Stimulated activated naive CD4-positive, alpha-beta T cell treated with Interleukin-2 at 50 U/mL for 16 hours (primary cell): ENCODE measurements around the gene SDE2.
"Not testable (repeated sequence)": the region's sequence is repeated elsewhere in the genome, so short reads cannot be mapped to it uniquely, and the experiment has no call there.

ENCODE experiments used
- DNase-seq: peaks from one replicate; lab custom pipeline; 2025; lab: John Stamatoyannopoulos, UW

The SDE2 gene

DNA sequence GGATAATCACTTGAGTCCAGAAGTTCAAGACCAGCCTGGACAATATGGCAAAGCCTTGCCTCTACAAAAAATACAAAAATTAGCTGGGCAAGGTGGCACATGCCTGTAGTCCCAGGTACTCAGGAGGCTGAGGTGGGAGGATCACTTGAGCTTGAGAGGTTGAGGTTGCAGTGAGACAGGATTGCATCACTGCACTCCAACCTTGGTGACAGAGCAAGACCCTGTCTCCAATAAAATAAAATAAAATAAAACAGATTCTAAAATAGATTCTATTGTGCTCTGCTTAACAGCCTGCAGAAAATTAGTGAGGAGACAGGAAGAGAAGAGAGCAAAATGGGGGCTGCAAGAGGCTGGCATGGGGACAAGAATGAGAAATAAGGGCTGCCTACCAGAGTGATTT lies 7.5 kb upstream of the SDE2 start:
- DNase-seq = no peak

DNA sequence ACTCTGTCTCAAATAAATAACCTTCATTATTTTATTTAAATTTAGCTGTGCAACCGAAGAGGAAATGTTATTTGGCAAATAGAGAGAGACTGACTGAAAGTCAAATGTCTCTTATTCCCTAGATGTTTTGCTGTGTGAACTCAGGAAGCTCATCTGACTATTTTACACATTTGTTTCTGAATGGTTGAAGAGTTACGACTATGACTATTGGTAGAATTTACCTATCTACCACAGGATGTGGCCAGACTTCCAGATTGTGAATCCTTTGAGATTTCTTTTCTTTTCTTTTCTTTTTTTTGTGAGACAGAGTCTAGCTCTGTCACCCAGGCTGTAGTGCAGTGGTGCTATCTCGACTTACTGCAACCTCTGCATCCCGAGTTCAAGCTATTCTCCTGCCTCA lies 5.3 kb upstream of the SDE2 start:
- no peak for DNase-seq

DNA sequence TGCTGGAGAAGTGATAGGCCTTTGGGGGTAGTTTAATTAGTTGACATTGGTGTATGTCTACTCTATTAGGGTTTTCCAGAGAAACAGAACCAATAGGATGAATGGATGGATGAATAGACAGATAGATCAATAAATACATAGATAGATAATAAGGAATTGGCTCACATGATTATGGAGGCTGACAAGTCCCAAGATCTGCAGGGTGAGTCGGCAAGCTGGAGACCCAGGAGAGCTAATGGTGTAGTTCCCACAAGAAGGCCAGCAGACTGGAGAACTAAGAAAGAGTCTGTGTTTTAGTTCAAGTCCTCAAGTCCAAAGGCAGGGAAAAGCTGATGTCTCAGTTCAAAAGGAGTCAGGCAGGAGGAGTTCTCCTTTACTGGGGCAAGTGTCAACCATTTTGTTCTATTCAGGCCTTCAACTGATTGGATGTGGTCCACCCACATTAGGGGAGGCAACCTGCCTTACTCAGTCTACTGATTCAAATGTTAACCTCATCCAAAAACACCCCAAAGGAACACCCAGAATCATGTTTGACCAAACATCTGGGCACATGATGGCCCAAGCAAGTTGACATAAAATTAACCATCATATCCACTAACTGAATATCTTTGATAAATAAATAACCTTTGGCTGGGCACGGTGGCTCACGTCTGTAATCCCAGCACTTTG lies 4.5 kb upstream of the SDE2 start:
- DNase-seq = no peak

DNA sequence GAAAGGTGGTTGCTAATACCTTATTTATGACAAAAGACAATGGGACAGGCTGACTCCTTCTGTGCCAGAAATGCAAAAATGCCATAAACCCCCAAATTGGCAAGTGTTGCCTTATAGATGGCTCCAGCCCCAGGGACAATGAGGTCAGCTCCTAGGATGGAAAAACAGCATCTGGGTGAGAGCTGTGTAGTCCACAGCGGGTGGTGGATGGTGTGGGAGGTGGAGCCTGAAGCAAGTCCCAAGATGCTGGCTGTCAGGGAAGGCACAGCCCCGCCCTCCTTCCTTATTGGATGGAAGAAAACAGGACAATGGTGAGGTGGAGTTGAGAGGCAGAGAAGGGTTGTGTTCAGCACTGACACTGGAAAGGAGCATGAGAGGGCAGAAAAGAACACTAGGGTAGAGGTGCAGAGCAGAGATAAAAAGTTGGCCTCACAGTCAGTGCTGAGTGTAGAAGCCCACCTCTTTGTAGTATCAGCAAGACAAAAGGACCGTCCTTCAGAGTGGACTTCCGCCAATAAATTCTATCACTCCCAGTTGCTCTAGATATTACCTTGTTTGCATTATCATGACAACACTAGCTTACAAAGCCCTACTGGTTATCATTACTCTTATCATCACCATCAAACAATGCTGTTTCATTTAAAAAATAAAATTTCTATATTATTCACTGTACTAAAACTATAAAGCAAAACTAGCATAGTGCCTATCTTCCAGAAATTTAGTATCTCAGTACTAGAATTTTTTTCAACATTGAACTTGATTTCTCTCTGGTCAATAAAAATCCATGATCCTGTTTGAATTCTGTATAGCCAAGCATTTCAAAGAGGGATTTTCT lies 3.7 kb upstream of the SDE2 start:
- no peak for DNase-seq

DNA sequence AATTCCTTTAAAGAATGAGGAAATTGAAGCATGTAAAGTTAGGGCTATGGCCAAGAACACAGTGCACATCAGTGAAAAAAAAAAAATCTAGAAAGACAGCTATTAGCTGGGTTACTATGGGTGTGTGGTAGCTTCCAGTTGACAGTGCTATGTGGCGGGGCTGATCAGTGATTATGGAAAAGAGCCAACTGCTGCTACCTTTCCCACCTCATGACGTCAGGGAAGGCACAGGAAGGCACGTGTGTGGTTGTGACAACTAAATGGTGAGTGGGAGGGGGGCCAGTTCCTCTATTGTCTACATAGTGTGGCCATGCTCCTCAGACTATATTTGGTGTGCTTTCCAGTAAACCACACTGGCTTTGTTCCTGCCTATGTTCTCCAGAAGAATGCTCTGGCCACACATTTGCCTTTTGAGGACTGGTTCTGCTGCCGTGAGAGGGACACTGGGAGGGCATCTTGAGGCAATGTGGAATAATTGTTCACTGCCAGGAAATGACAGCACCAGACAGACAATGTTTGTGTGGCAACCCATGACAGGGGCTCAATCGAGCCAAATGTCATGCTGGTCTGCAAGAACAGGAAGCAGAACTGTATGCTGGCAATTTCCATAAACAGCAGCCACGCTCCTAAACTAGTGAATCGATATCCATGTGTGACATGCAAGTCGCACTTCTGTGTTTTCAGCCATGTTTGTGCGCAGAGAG lies 3.0 kb upstream of the SDE2 start:
- DNase-seq = no peak

DNA sequence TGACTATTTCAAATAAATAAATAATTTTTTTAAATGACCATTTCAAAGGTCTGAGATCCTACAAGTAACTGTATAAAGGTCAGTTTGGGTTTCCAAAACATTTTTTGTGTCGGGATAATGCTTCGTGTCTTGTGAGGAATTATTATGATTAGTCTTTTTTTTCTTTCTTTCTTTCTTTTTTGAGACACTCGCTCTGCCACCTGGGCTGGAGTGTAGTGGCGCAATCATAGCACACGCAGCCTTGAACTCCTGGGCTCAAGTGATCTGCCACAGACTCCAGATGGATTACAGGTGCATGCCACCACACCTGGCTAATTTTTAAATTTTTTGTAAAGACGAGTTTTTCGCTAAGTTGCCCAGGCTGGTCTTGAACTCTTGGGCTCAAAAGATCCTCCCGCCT lies 1.9 kb upstream of the SDE2 start:
- no peak for DNase-seq

DNA sequence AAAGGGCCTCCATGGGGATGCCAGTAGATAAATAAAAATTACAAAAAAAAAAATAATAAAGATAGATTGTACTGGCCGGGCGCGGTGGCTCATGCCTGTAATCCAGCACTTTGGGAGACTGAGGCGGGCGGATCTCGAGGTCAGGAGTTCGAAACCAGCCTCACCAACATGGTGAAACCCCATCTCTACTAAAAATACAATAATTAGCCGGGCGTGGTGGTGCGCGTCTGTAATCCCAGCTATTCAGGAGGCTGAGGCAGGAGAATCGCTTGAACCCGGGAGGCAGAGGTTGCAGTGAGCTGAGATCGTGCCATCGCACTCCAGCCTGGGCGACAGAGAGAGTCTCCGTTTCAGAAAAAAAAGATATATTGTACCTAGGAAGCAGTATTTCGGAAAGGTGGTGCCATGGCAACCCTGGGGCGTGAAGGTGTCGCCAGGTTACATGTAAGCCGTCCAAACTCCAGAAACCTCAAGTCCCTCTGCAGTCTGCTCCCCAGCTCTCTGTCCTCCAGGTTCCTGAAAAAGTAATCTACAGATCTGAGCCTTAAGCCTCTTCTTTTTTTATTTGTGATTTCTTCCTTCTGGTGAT lies 1.4 kb upstream of the SDE2 start:
- not testable (repeated sequence) for DNase-seq

DNA sequence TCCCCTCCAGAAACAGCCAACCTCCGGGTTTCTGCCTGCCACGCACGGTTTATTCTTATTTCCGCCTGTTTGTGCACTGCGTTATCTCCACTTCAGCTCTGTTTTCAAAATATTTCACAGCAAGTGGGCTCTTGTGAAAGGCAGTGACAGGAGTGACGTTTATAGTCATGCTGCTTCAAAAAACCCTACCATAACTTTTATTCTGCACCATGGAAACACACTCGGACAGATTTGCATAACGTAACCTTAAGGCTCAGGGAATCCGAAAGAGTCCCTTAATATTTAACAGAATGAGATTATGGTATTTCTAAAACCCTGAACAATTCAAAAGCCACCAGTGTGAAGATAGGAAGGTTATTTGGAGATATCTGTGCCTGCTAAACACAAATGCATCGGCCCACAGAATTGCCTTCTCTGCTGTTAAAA lies 782 bp upstream of the SDE2 start:
- no peak for DNase-seq

DNA sequence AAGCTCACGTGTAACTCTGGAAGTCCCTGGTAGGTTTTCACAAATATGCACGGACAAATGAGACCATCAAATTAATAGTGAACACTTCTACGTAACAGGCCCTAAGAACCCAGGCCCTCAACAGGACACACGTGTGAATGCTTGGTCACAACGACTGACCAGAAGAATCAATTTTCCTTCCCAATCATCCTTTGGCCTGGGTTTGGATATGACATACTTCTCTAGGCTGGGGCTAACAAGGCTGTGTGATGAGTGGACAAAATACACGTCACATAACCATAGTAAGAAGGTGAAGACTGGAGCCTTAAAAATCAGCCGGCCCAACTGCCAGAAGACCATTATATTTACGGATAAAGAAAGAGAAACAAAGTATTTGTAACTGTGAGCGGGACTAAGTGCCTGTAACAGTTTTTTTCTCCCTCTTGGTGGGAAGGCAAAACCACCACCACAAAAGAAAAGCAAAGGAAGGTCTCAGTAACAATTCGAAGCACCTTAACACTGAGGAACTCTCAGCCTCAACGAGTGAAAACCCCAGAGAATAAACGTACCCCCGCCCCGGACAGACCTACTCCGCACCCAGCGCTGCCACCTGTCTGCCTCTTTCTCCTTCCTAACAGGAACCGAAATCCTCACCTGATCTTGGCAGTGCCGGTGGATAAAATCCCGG lies 450 bp downstream of the SDE2 start:
- DNase-seq = no peak

DNA sequence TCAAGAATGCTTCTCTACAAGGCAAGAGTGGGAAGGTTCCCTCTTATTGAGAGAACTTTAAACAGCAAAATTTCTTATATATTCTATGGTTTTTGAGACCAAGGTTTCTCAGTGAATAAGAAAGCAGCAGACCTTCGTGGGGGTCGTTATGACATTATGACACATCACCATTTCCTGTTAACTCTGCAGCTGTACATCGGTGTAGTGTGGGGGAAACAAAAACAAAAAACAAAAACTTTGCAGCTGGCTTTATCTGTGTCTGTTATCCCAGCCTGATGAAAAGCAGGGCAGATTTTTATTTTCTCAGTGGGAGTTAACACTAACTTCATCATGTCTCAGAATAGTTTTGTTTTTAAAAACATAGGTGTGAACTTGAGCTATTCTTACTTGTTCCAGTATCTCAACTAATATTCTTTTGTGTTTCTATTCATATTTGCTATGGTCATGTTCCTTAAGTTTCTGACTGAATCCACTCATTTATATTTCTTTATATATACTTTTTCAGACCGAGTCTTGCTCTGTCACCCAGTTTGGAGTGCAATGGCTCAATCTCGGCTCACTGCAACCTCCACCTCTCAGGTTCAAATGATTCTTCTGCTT lies 2.1 kb downstream of the SDE2 start:
- no peak for DNase-seq

DNA sequence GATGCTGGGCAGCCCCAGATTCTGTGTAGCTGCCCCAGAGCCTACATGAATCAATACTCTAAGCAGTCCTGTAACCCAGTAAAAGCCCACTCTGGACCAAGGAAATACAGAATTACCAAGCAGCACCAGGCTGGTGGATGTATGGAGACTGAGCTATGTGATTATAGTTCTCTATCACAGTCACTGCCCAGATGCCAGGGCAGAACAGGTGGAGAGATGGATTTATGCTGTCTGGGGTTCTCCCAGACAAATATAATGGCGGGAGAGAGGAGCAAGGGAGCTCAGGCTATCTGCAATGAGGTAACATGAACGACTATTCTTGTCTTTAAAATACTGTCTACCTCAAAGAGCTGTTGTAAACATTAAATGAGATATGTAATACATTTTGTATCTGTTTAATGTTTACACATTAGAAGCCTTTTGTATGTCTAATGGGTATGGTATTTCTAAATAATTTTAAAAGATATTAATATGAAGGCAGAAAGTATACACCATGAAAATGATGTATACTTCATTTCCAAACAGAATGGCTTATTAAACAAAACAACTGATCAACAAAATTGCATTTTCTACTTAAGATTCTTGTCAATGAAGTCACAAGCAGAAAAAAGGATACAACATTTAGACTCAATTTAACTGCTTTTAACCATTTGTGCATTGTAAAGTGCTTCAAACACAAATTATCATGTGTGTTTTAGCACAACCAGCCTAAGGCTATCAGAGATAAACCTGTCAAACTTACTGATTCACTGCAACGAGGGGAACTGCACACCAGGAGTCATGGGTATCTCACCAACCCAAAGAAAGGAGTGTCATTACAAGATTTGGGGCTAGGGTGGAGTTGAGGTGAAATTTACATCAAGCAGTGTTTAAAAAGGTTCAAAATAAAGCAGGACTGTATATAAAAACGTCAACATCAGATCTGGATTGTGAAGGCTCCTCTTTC lies 3.0 kb downstream of the SDE2 start:
- no peak for DNase-seq

DNA sequence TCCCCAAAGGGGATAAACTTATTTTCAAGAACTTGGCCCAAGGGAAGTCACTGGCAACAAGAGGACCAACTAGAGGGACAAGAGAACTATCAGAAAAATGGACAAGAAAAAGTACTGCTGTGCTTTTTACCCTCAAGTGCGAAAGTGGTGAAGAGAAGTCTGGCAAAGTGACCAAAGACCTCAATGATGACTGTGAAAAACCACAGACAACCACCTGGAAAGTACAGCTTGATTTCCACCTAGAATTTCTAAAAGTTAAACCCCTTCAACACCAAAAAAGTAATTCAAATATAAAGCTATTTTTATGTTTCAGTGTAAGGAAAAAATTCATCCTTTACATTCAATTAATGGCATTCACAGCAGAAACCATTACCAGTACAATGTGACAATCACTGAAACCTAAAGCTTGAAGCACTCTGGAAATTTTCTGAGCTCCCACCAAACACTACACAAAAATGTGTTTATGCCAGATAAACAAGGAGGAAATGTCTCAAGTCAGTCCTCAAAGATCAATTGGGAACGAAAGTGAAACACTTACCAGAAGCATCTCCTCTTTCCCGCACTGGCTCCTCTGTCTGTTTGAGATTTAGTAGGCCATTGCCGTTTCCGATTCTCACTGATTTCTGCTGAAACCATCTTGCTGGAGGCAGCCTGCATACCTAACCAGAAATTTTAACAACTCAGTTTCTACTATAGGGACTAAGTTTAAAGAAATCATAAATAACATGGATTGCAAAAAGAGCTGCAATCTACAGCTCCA lies 8.3 kb downstream of the SDE2 start:
- no peak for DNase-seq

DNA sequence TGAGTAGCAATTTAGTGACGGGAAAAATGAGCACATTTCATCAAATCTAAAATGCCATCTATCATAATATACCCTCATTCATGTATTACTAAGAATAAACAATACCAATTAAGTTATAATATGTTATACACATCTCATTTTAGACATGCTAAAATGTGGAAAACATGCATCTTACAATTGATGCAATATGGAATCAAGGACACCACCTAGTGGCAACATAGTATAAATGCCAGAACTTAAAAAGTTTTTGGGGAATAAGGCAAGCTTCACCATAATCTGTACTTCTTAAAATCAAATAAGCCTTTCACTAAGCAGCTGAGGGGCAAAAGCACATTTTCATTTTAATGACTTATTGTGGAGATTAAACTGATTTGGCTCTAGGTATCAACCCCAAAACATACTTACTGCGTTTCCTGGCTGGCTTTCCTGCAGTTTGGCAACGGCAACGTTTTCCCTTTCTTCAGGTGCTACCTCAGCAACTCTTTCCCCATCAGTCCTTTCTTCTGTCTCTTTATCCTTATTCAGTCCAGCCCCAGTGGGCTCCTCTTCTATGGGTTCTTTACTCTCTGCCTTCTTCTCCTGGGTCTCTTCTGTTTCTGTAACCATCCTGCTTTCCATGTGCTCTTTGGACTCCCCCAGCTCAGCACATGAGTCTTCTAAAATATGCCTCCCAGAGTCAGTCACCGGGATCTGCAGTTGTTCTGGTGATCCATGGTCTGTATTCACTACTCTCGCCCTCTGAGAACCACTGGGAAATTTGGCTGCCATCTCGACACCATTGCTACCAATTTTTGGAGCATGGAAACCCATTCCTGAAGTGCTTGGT lies 11.4 kb downstream of the SDE2 start:
- DNase-seq = no peak

DNA sequence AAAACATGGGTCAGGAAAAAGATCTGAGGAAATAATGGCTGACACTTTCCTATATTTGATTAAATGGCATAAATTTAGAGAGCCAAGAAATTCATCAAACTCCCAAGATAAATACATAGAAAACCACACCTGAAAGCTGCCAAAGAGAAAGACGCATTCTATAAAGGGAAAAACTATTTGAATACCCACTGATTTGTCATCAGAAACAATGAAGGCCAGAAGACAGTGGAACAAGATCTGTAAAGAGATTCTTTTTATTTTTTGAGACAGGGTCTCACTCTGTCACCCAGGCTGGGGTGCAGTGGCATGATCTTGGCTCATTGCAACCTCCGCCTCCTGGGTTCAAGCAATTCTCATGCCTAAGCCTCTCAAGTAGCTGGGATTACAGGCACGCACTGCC lies 17.4 kb downstream of the SDE2 start:
- no peak for DNase-seq

DNA sequence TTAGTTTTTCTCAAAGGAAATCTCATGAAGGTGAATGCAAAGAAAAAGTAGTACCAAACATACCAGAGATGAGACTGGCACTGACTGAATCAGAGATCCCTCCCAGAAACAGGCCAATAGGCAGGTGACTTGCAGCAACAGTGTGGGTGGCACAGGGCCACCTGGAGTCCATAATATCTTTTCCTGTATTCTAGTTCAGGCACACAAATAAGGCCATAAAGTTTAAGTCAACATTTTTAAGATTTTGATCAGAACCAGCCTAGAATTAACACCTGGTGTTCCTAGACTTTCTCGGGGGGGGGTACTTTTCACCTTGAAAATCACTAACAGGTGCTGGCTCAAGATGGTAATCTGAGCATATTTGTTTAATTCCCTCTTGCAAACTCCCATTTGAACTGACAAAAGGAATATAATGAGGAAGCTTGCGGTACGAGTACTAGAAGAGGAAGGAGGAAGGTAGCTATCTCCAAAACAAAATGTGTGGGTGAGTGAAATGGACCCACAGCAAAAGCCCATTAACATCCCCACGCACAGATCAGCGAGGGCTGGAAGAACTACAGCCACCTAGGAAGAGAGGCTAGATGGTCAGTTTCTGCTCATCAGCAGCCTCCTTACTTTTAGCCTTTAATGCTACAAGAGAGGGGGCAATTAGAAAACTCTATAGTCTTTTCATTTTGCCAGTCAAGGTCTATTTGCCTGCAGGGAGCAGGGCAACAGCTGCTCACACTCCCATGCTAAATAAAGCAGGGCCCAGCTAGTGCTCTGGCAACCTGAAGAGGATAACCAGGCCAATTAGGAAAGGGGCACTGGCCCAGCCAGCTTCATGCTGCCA lies 18.9 kb downstream of the SDE2 start:
- no peak for DNase-seq

DNA sequence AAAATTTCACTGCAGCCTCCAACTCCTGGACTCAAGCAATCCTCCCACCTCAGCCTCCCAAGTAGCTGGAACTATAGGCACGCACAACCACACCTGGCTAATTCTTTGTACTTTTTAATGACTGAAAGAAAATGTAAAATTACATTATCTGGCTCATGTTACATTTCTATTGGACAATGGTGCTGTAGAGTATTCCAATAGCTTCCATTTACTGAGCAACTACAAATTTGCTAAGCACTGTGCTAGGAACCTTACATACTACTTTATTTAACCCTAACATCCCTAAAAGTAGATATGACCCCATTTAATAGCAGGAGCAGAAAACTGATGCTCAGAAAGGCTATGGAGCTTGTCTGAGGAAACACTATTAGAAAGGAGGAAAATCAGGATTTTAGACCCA lies 19.7 kb downstream of the SDE2 start:
- DNase-seq = no peak

DNA sequence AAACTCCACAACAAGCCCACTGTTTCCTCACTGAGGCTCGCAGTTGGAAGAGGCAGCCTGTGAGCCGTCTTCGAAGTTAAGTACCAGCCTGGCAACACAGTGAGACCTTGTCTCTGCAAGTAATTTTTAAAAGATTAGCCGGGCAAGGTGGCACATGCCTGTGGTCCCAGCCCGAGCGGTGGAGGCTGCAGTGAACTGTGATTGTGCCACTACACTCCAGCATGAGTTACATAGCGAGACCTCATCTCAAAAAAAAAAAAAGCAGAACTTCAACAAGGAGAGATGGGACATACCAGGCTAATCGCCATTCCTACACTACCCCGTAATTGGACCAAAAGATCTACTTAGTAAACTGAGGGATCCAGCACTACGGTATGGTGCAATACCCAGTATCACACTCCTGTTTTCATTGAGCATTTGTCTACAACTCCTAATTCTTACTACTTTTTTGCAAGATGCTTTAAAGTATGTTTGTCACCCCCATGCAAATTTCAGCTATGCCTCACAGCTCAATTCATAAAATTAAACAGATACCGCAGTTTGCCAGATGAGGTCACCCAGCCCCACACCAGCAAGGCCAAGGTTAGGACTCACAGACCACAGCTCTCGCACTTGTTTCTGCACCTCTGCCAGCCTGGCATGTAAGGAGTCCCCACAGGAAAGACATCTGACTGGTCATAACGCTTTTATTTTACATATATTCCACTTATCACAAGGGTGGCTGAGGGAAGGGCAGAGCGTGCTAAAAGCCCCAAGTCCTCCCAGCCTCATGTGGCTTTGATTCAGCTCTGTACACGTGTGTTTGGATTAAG lies 21.0 kb downstream of the SDE2 start:
- DNase-seq = no peak
